Stimulated activated CD8-positive, alpha-beta memory T cell treated with anti-CD3 and anti-CD28 coated beads, Interleukin-7, amount 100 ng/mL, for 24 hours (primary cell): ENCODE data around the gene TUSC2.

Source experiments
- DNase-seq: peaks from one replicate; pipeline ENCODE4 v3.0.0-alpha.2; 2020; ENCODE audit warnings: low read depth

Gene TUSC2

GRCh38 chr3:50327943-50328691, at the start of gene TUSC2:
Gene TUSC2, minus strand, starts transcription at chr3:50328223. Its CDS starts 124 bp downstream, at chr3:50328099.
- DNase-seq: peak; percentile 92

GRCh38 chr3:50375258-50375931, 47.4 kb upstream of the TUSC2 start:
- no peak for DNase-seq

DNA sequence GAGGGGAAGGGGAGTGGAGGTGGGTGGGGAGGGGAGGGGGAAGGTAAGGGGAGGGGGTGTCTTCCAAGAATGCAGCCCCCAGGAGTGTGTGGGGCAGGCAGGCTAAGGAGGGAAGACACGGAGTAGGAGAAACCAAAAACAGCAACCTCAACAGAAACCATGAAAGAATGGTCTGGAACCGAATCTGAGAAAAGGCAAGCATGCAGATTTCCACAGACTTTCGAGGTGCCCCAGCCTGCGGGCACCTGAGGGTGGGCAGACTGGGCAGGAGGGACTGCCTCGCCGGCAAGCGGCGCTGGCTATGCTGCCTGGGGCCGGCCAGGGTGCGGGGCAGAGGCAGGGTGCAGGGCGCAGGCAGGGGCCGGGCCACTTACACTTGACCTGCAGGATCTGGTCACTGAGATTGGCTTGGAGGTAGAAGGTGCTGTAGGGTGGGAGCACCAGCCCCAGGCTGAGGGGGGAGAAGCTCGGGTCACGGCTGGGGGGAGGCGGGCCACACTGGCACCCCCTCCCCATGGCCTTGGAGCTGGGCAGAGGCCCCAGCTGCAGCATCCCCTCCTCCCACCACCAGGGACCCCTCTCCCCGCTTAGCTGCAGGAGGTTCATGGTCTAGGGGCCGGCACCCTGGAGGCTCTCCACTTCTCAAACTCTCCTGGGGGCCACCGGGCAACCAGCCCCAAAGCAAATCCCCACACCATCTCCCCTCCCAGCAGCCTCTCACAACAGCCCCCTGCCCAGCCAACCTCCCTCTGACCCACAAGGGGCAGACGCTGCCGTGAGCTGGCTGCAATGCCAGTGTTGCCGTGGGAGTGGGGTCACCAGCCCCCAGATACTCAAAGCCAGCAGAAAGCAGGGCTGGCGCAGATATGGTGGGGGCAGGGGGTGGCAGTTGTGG, 46.6 kb upstream of the TUSC2 start:
- no peak for DNase-seq

GRCh38 chr3:50373146-50374051, 45.4 kb upstream of the TUSC2 start:
- no peak for DNase-seq

DNA sequence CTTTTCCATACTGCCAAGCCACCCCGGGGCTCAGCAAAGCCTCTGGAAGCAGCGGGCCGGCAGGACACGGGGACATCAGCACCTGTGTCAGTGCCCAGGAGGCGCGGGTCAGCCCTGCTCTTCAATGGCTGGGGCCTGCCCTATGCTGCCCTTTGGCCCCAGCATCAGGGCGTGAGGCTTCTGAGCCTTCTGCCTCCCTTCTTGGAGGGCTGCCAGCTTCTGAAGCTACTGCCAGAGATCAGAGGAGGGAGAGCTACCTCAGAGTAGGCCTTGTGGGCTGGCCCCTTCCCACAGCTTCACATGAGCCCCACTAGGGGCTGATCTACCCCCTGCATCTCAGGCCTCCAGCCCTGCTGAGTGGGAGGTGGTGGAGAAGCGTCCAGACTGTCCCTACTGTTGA, 44.3 kb upstream of the TUSC2 start:
- no peak for DNase-seq

GRCh38 chr3:50371133-50371685, 43.2 kb upstream of the TUSC2 start:
- no peak for DNase-seq

GRCh38 chr3:50370594-50370993, 42.6 kb upstream of the TUSC2 start:
- no peak for DNase-seq

- no peak for DNase-seq
Observed at GRCh38 chr3:50369012-50369670, 41.1 kb upstream of the TUSC2 start.

DNA sequence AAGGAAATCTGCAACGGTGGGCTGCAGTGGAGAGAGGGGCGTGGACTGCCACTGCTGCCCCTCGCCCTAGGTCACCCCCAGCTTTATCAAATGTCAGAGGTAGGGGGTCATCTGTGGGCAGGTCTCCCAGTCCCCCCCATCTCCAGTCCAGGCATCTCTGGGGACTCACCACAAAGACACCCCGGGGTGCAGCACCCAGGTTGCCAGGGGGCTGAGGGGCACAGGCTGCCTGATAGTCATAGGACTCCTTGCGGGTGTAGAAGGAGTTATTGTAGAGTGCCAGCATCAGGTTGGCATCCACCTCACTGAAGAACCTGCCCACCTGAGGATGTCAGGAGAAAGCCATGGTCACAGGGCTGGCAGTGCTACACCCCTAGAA, 37.8 kb upstream of the TUSC2 start:
- DNase-seq: no peak

- peak; percentile 88 for DNase-seq
Observed at GRCh38 chr3:50365080-50365841, 37.2 kb upstream of the TUSC2 start.

DNA sequence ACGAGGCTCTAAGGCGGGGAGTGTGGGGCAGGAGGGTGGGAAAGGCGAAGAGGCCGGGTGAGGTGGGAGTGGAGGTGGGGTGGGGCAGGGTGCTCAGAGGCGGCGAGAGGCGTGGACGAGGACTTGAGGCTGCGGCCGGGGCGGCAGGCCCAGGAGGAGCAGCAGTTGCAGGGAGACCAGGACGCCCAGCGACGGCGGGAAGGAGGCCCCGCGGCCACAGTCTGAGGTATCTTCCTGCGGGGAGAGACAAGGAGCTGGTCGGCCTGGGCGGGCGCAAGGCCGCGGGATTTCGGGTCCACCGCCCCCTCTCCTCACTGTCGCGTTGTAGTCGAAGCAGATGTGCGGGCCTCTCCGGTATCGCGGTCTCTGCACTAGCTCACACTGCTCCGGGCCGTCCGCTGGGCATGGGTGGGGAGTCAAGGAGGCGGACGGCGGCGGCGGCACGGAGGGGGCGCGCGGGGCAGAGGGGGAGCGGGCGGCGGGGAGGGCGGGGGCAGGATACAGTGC, 36.6 kb upstream of the TUSC2 start:
- DNase-seq: no peak

- DNase-seq: no peak
Observed at GRCh38 chr3:50359760-50360110, 31.7 kb upstream of the TUSC2 start.

GRCh38 chr3:50358911-50359759, 31.1 kb upstream of the TUSC2 start, which contains the start of gene TMEM115:
Gene TMEM115, minus strand, starts transcription at chr3:50359521. Its CDS starts 458 bp downstream, at chr3:50359063.
- DNase-seq: peak; percentile 87

- DNase-seq: no peak
Observed at GRCh38 chr3:50358355-50358910, 30.4 kb upstream of the TUSC2 start.

DNA sequence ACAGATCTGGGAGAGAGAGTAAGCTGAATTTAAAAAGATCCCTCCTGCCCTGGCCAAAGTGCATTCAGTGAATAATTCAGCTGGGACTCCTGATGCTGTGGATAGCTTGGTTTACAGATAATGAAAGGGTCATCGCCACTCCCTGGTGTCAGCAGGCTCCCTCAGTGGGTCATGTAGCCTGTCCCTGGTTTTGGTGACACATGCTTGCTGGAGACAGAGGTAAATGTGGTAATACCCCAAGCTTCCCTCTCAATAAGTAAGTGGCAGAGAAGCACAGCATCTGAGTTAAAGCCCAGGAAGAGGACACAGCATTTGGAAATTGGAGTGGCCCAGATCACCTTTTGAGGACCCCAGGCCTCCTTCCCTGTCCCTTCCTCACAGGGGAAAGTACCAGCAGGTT, 29.5 kb upstream of the TUSC2 start:
- DNase-seq: no peak

DNA sequence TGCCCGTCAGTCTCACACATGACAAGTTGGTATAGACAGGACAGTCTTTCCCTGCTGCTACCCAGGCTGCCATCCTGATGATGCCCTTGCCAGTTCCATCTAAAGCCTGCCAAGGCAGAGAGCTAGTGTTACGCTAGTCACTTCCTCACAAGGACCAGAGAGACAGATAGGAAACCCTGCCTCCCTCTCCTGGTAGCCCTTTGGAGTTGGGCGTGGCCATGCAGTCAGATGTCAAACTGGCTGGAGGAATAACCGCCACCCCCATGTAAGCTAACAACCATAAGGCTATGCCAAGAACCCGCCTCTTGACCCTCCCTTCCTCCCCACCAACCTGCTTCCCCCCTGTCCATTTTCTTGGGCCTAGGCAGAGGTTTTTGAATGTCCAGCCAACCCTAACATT, 28.5 kb upstream of the TUSC2 start:
- no peak for DNase-seq

DNA sequence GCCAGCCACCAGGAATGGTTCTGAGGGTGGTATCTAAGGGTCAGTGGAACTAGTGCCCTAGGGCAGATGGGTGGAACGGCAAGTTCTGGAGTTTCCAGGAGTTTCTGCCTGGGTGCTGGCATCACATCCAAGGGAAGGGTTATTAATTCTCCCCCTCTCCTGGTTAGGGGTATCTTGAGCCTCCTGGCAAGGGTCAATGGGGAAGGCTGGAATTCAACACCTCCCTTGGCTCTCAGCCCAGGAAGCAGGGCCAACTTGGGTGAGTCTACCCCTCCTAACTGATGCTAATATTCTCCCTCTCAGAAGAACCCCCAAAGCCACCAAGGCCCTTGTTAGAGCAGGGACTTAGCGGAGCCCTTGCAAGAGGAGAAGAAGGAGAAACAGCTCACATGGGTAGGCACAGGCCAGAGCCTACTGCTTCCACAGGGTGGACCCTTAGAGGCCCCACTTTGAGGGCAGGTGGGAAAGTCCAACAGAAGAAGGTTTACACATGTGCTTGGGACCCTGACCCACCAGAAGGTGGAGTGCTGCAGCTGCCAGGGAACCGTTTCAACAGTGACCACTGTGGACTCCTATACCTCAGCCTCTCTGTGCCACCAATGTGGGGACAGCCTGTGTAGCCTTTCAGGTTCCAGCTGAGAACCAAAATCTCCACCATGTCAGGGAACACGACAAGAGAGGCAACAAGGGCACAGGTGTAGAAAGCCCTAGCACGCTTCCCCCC, 28.0 kb upstream of the TUSC2 start:
- DNase-seq: no peak

DNA sequence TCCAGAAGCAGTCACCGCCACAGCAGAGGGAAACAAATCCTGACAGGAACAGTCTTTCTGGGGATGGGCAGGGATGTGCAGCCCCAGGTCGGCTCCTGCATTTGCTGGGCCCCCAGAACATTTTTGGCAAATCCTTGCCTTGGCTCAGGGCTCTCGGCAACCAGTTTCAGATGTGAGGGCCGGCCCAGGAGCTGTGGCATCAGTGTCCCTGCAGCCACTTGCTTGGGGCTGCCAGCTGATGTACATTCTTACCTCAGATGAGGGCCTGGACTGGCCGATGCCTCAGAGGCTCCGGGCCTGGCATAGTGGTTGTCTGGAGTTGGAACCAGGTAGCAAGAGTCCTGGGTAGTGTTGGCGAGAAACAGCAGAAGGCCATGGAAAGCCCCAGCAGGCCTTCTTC, 26.8 kb upstream of the TUSC2 start:
- no peak for DNase-seq
